ENCODE measurements around the gene C17orf113. TPM values are rescaled to one million over a fixed set of nuclear protein-coding genes. Genes with fewer than 3 reads are reported as not detected.

C17orf113 gene
- total and polyA plus RNA-seq, 2 of the 13 experiments (the other 11 are each of a cell fraction or from before 2014, with no cell fraction given): 0.87 to 1.1 TPM

DNA sequence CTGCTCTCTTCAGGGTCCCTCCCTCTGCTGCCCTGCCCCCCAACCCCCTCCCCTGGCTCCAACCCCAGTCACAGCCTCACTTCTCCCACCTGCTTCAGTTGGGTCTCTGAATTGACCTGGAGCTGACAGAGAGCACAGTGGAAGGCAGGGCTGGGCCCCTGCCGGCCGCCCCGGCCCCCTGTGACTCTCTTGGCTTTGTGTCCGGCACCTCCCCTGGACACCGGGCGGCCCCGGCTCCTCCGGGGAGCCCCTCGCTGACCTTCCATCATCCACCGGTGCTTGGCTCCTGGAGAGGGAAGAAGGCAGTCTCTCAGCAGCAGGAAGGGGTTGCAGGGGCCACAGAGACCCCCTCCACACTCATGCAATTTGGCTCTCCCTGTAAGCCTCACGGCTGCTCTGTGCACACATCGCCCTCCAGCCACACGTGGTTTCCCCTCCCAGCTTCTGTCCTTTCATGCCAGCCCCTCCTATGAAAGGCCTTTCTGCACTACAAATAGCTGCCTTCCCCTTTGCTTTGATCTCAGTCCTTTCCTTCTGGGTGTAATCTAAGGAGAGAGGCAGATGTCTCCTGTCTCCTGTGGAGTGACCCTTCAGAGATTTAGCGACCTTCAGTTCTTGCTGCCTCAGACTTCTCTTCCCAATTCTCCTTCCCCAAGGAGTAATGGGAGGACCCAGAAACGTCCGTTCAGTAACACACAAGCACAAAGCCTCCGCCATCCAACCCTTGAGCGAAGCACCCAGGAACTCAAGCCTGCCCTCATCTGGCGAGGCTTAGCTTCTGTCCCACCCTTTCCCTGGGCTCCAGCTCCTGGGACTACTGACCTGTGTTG is 22.2 kb downstream of the C17orf113 start (continued):
- TF ChIP-seq ZNF296 (CRISPR knock-in tag; conservative IDR thresholded peaks at IDR 0.05) (no peak), ZNF225 (CRISPR knock-in tag; IDR thresholded peaks at IDR 0.05) (no peak), KDM2A (CRISPR knock-in tag; IDR thresholded peaks at IDR 0.05; ENCODE audit: borderline replicate concordance, low read depth) (peak; percentile 77), GATAD2A (CRISPR knock-in tag; IDR thresholded peaks at IDR 0.05) (peak; percentile 71; the same call in 1 of the 2 replicates), MBNL3 (CRISPR knock-in tag; conservative IDR thresholded peaks at IDR 0.05) (no peak), MXD4 (CRISPR knock-in tag; IDR thresholded peaks at IDR 0.05) (peak; percentile 37; the same call in 1 of the 2 replicates), ZNF33A (CRISPR knock-in tag; IDR thresholded peaks at IDR 0.05; ENCODE audit: borderline replicate concordance) (no peak), CENPT (CRISPR knock-in tag; IDR thresholded peaks at IDR 0.05; ENCODE audit: low read depth) (peak; percentile 71; the same call in 1 of the 2 replicates), ZNF10 (CRISPR knock-in tag; IDR thresholded peaks at IDR 0.05; ENCODE audit: borderline replicate concordance, low read depth) (no peak)
- TF ChIP-seq, protein P1, sequence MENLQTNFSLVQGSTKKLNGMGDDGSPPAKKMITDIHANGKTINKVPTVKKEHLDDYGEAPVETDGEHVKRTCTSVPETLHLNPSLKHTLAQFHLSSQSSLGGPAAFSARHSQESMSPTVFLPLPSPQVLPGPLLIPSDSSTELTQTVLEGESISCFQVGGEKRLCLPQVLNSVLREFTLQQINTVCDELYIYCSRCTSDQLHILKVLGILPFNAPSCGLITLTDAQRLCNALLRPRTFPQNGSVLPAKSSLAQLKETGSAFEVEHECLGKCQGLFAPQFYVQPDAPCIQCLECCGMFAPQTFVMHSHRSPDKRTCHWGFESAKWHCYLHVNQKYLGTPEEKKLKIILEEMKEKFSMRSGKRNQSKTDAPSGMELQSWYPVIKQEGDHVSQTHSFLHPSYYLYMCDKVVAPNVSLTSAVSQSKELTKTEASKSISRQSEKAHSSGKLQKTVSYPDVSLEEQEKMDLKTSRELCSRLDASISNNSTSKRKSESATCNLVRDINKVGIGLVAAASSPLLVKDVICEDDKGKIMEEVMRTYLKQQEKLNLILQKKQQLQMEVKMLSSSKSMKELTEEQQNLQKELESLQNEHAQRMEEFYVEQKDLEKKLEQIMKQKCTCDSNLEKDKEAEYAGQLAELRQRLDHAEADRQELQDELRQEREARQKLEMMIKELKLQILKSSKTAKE (CRISPR knock-in tag; IDR thresholded peaks at IDR 0.05; ENCODE audit: borderline replicate concordance): no peak
- TF ChIP-seq, protein P2, sequence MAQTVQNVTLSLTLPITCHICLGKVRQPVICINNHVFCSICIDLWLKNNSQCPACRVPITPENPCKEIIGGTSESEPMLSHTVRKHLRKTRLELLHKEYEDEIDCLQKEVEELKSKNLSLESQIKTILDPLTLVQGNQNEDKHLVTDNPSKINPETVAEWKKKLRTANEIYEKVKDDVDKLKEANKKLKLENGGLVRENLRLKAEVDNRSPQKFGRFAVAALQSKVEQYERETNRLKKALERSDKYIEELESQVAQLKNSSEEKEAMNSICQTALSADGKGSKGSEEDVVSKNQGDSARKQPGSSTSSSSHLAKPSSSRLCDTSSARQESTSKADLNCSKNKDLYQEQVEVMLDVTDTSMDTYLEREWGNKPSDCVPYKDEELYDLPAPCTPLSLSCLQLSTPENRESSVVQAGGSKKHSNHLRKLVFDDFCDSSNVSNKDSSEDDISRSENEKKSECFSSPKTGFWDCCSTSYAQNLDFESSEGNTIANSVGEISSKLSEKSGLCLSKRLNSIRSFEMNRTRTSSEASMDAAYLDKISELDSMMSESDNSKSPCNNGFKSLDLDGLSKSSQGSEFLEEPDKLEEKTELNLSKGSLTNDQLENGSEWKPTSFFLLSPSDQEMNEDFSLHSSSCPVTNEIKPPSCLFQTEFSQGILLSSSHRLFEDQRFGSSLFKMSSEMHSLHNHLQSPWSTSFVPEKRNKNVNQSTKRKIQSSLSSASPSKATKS (CRISPR knock-in tag; IDR thresholded peaks at IDR 0.05): no peak
- TF ChIP-seq, protein P3, sequence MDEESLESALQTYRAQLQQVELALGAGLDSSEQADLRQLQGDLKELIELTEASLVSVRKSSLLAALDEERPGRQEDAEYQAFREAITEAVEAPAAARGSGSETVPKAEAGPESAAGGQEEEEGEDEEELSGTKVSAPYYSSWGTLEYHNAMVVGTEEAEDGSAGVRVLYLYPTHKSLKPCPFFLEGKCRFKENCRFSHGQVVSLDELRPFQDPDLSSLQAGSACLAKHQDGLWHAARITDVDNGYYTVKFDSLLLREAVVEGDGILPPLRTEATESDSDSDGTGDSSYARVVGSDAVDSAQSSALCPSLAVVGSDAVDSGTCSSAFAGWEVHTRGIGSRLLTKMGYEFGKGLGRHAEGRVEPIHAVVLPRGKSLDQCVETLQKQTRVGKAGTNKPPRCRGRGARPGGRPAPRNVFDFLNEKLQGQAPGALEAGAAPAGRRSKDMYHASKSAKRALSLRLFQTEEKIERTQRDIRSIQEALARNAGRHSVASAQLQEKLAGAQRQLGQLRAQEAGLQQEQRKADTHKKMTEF (CRISPR knock-in tag; IDR thresholded peaks at IDR 0.05): peak; percentile 38
- TF ChIP-seq, protein P4, sequence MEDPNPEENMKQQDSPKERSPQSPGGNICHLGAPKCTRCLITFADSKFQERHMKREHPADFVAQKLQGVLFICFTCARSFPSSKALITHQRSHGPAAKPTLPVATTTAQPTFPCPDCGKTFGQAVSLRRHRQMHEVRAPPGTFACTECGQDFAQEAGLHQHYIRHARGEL (CRISPR knock-in tag; IDR thresholded peaks at IDR 0.05): no peak
- TF ChIP-seq, protein P5, sequence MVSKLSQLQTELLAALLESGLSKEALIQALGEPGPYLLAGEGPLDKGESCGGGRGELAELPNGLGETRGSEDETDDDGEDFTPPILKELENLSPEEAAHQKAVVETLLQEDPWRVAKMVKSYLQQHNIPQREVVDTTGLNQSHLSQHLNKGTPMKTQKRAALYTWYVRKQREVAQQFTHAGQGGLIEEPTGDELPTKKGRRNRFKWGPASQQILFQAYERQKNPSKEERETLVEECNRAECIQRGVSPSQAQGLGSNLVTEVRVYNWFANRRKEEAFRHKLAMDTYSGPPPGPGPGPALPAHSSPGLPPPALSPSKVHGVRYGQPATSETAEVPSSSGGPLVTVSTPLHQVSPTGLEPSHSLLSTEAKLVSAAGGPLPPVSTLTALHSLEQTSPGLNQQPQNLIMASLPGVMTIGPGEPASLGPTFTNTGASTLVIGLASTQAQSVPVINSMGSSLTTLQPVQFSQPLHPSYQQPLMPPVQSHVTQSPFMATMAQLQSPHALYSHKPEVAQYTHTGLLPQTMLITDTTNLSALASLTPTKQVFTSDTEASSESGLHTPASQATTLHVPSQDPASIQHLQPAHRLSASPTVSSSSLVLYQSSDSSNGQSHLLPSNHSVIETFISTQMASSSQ (IDR thresholded peaks at IDR 0.05; ENCODE audit: low read depth): no peak
- TF ChIP-seq, protein P5 (CRISPR knock-in tag; IDR thresholded peaks at IDR 0.05; ENCODE audit: borderline replicate concordance): 0 out of 2 replicates have a peak, but pooled peaks have one; percentile 38
- TF ChIP-seq, protein P6, sequence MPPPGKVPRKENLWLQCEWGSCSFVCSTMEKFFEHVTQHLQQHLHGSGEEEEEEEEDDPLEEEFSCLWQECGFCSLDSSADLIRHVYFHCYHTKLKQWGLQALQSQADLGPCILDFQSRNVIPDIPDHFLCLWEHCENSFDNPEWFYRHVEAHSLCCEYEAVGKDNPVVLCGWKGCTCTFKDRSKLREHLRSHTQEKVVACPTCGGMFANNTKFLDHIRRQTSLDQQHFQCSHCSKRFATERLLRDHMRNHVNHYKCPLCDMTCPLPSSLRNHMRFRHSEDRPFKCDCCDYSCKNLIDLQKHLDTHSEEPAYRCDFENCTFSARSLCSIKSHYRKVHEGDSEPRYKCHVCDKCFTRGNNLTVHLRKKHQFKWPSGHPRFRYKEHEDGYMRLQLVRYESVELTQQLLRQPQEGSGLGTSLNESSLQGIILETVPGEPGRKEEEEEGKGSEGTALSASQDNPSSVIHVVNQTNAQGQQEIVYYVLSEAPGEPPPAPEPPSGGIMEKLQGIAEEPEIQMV (CRISPR knock-in tag; IDR thresholded peaks at IDR 0.05; ENCODE audit: low read depth): 0 out of 2 replicates have a peak, but pooled peaks have one; percentile 48

Data from HepG2 (cell line).